CD4-positive, alpha-beta T cell (primary cell): Measurements from ENCODE around the gene NUDT9. TPM values are rescaled to one million over a fixed set of nuclear protein-coding genes. Genes with fewer than 3 reads are reported as not detected.

Experiments
- ATAC-seq: fragments of 200-7000 bp; cut with Tn5 transposase; one replicate; pipeline ENCODE4 v1.10.0; 2022; ENCODE audit warnings: mild to moderate bottlenecking; ENCODE audit not compliant: poor library complexity
- CTCF ChIA-PET: fragments of 350-600 bp; sonication (Branson Sonifier 250); formaldehyde crosslinking; loops from one replicate; lab custom pipeline; 2021; ENCODE audit warnings: antibody characterized with exemption, inconsistent platforms; lab: Charles Lee
- POLR2A ChIA-PET: fragments of 350-600 bp; sonication (Branson Sonifier 250); formaldehyde crosslinking; loops from one replicate; lab custom pipeline; 2021; ENCODE audit warnings: antibody characterized with exemption, inconsistent platforms; lab: Charles Lee
- DNase-seq, 14 experiments: peaks; one replicate each; pipeline ENCODE4 v3.0.0-alpha.2; 2013 to 2020; ENCODE audit warnings: mixed read lengths in 2 of 14
- H3K27ac ChIP-seq, 2 donors: one replicate each; pipeline versions ENCODE4 v1.5.1 to v1.7.0; 2013; ENCODE audit warnings: low read length in 2 of 2, low read depth in 1 of 2, mild to moderate bottlenecking in 1 of 2
- H3K27me3 ChIP-seq, 2 experiments: 1 replicate in 1 of 2; 2 replicates in 1 of 2; pipeline versions ENCODE4 v1.6.1 to v1.7.0; 2013; ENCODE audit warnings: low read length in 2 of 2, control low read depth in 1 of 2, mild to moderate bottlenecking in 1 of 2, moderate library complexity in 1 of 2; ENCODE audit not compliant: insufficient read depth in 2 of 2, control insufficient read depth in 1 of 2
- H3K36me3 ChIP-seq: one replicate; pipeline ENCODE4 v1.6.1; 2013; ENCODE audit warnings: low read length, control low read depth; ENCODE audit not compliant: insufficient read depth
- H3K4me1 ChIP-seq: one replicate; pipeline ENCODE4 v1.6.1; 2013; ENCODE audit warnings: low read length, control low read depth; ENCODE audit not compliant: insufficient read depth
- H3K4me3 ChIP-seq: one replicate; pipeline ENCODE4 v1.5.1; 2013; ENCODE audit warnings: mild to moderate bottlenecking, low read length, moderate library complexity
- H3K9me3 ChIP-seq, 2 experiments: 1 replicate in 1 of 2; 2 replicates in 1 of 2; pipeline versions ENCODE4 v1.6.1 to v1.7.0; 2013; ENCODE audit warnings: low read length in 2 of 2, mild to moderate bottlenecking in 2 of 2, control low read depth in 1 of 2, moderate library complexity in 1 of 2; ENCODE audit not compliant: control insufficient read depth in 1 of 2, insufficient read depth in 1 of 2
- H3K27ac Mint-ChIP-seq: one replicate; pipeline ENCODE4 v1.8.0; 2020; ENCODE audit warnings: mixed read lengths
- H3K27me3 Mint-ChIP-seq: one replicate; pipeline ENCODE4 v1.8.0; 2021; ENCODE audit warnings: mixed read lengths
- H3K36me3 Mint-ChIP-seq: one replicate; pipeline ENCODE4 v1.8.0; 2021; ENCODE audit warnings: low read depth, mixed read lengths
- H3K4me1 Mint-ChIP-seq: one replicate; pipeline ENCODE4 v1.8.0; 2021; ENCODE audit warnings: low read depth, mixed read lengths
- H3K4me3 Mint-ChIP-seq: one replicate; pipeline ENCODE4 v1.8.0; 2020; ENCODE audit warnings: mild to moderate bottlenecking, mixed read lengths
- H3K9me3 Mint-ChIP-seq: one replicate; pipeline ENCODE4 v1.8.0; 2020; ENCODE audit warnings: mixed read lengths
- CTCF ChIP-seq: fragments of 200-600 bp; IDR thresholded peaks from one replicate; pipeline ENCODE4 v1.8.0; 2022; ENCODE audit warnings: antibody characterized with exemption, mild to moderate bottlenecking
- intact Hi-C, 2 experiments: fragments of 100-400 bp; cut with DNase I in 1 of 2; cut with micrococcal nuclease in 1 of 2; formaldehyde crosslinking; loops; one replicate each; pipeline versions ENCODE4 v1.15.1 to v1.9.0; 2023 to 2025; cut with DNase I, micrococcal nuclease
- total RNA-seq, 174 experiments: library from RNA in 2 of 174; stranded (reverse) in 2 of 174; gene quantifications; one replicate each; pipeline ENCODE4 v1.2.3 and lab custom pipeline; 2021 to 2026

The NUDT9 gene
- total RNA-seq, 2 experiments from 2014 or later = 4.4 to 4.8 TPM

- no peaks in the 10 kb centered on the region for H3K36me3 ChIP-seq
- no peak overlapping the region for H3K4me3 ChIP-seq
- TF ChIP-seq CTCF = no peak
- peaks cover 7% of the 10 kb centered on the region for H3K4me1 Mint-ChIP-seq
- H3K27me3 Mint-ChIP-seq = no peaks in the 10 kb centered on the region
- no peaks in the 10 kb centered on the region for H3K9me3 ChIP-seq
- H3K4me1 ChIP-seq = no peaks in the 10 kb centered on the region
- ChIA-PET POLR2A (interaction anchor here (0.7 kb wide), 1 partner anchor 263 kb away, joined by 3 read pairs; no protein-coding TSS in a partner anchor), CTCF (no interaction called here)
- no peaks in the 10 kb centered on the region for H3K27me3 ChIP-seq
- intact Hi-C loops = no loop called here
- ATAC-seq = no peak
- no peak overlapping the region for H3K27ac ChIP-seq
- H3K9me3 Mint-ChIP-seq = no peaks in the 10 kb centered on the region
- no peak for DNase-seq
- H3K4me3 Mint-ChIP-seq = no peak overlapping the region
- no peaks in the 10 kb centered on the region for H3K36me3 Mint-ChIP-seq
- H3K27ac Mint-ChIP-seq = no peak overlapping the region
These were observed 76.1 kb downstream of the NUDT9 start for GRCh38 chr4:87498446-87498900.

DNA sequence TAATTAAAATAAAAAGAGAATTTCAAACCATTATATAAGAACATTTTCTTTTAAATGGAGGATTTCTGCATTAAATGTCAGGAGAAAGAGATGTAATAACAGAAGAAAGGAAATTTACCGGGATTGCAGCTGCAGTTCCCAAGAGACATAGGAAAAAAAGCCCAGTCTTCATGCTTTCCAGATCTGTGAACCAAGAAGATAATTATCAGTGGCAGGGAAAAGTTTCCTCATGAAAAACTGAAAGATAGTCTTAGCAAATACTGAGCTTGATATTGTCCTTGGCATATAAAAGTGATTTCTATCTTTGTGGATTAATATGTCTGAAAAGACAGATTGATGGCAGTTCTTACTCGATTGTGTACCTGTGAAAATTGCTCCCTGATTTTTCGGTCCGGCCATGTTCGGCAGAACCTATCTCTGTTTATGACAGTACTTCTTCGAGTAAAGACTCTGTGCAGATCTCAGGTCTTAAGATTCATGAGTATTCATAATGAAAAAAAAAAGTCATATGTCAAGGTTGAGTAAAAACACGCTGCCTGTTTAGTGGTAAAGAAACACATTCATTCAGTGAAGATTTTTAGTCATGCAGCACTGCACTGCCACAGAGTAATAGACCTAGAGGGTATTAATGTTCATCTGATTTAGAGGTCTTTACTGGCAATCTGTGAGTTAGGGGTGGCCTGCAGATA is 77.2 kb downstream of the NUDT9 start:
- Histone ChIP-seq H3K4me1 (no peaks in the 10 kb centered on the region), H3K4me3 (no peak overlapping the region), H3K27me3 (no peaks in the 10 kb centered on the region), H3K9me3 (no peaks in the 10 kb centered on the region), H3K27ac (no peak overlapping the region), H3K36me3 (no peaks in the 10 kb centered on the region)
- no peak overlapping the region for H3K27ac Mint-ChIP-seq
- intact Hi-C loops = no loop called here
- no peak for ATAC-seq
- no peaks in the 10 kb centered on the region for H3K36me3 Mint-ChIP-seq
- H3K9me3 Mint-ChIP-seq = no peaks in the 10 kb centered on the region
- no peak overlapping the region for H3K4me3 Mint-ChIP-seq
- ChIA-PET POLR2A (no interaction called here), CTCF (no interaction called here)
- H3K27me3 Mint-ChIP-seq = no peaks in the 10 kb centered on the region
- DNase-seq = no peak
- peaks cover 7% of the 10 kb centered on the region for H3K4me1 Mint-ChIP-seq
- TF ChIP-seq CTCF = no peak

- H3K9me3 Mint-ChIP-seq = no peaks in the 10 kb centered on the region
- intact Hi-C loops = no loop called here
- POLR2A ChIA-PET = no interaction called here
- CTCF ChIA-PET = no interaction called here
- no peaks in the 10 kb centered on the region for H3K36me3 Mint-ChIP-seq
- H3K27me3 Mint-ChIP-seq = no peaks in the 10 kb centered on the region
- H3K9me3 ChIP-seq = no peaks in the 10 kb centered on the region
- H3K27me3 ChIP-seq = no peaks in the 10 kb centered on the region
- H3K27ac Mint-ChIP-seq = no peak overlapping the region
- H3K4me3 ChIP-seq = no peak overlapping the region
- ATAC-seq (no peak), DNase-seq (no peak)
- no peaks in the 10 kb centered on the region for H3K36me3 ChIP-seq
- H3K27ac ChIP-seq = no peak overlapping the region
- no peak for TF ChIP-seq CTCF
- peaks cover 7% of the 10 kb centered on the region for H3K4me1 Mint-ChIP-seq
- H3K4me1 ChIP-seq = no peaks in the 10 kb centered on the region
- no peak overlapping the region for H3K4me3 Mint-ChIP-seq
These were observed 77.7 kb downstream of the NUDT9 start for GRCh38 chr4:87500092-87500462.
